GM12878 (cell line): ENCODE results near the gene NHEJ1. TPM values are rescaled to one million over a fixed set of nuclear protein-coding genes. Genes with fewer than 3 reads are reported as not detected.

Experiments used
- ATAC-seq: fragments of 200-7000 bp; cut with Tn5 transposase; 3 replicates; pipeline ENCODE4 v1.9.1; 2020; ENCODE audit warnings: mild to moderate bottlenecking, moderate library complexity
- BruUV-seq: library from RNA; stranded (reverse); fragments of 400-500 nt; replicated peaks from 2 replicates; lab custom pipeline; 2021; lab: Mats Ljungman, UMichigan
- CTCF ChIA-PET: fragments of 300-600 bp; sonication (Branson Sonifier 250); formaldehyde crosslinking; extraction: SDS; loops from one replicate; lab custom pipeline; 2021; ENCODE audit warnings: inconsistent platforms; lab: Yijun Ruan, JAX
- POLR2A ChIA-PET: fragments of 350-600 bp; formaldehyde crosslinking; extraction: SDS; loops from one replicate; lab custom pipeline; 2021; ENCODE audit warnings: inconsistent platforms; lab: Charles Lee
- RAD21 ChIA-PET: fragments of 300-600 bp; sonication (Branson Sonifier 250); formaldehyde crosslinking; loops from one replicate; lab custom pipeline; 2023; ENCODE audit warnings: antibody characterized with exemption; ENCODE audit not compliant: unreplicated experiment; lab: Charles Lee
- SMC1A ChIA-PET: fragments of 300-600 bp; sonication (Branson Sonifier 250); formaldehyde crosslinking; loops from one replicate; lab custom pipeline; 2023; ENCODE audit not compliant: unreplicated experiment, uncharacterized antibody; lab: Charles Lee
- DNase-seq: peaks from one replicate; pipeline ENCODE4 v3.0.0-alpha.2; 2011; ENCODE audit warnings: low read depth, low spot score
- FAIRE-seq: peaks from 3 replicates; lab custom pipeline; 2011; peaks lifted over from hg19 to GRCh38; lab: Jason Lieb, UNC
- H2AFZ ChIP-seq: 2 replicates; pipeline ENCODE4 v1.6.0; 2011; ENCODE audit warnings: low read depth, low read length, control low read depth; ENCODE audit not compliant: control insufficient read depth
- H3K27ac ChIP-seq: 2 replicates; pipeline ENCODE4 v1.5.1; 2011; ENCODE audit warnings: control low read depth; ENCODE audit not compliant: control insufficient read depth, insufficient read depth
- H3K27me3 ChIP-seq, 2 experiments: replicated peaks in 1 of 2; 2 replicates each; pipeline versions ENCODE4 v1.6.0 to v1.6.1; 2011; ENCODE audit warnings: low read length in 1 of 2; ENCODE audit not compliant: control insufficient read depth in 2 of 2, insufficient read depth in 2 of 2
- H3K36me3 ChIP-seq, 2 experiments: 2 replicates each; pipeline ENCODE4 v1.5.1; 2011; ENCODE audit warnings: low read length in 1 of 2; ENCODE audit not compliant: control insufficient read depth in 2 of 2, insufficient read depth in 2 of 2
- H3K4me1 ChIP-seq: 2 replicates; pipeline ENCODE4 v1.6.1; 2011; ENCODE audit warnings: mild to moderate bottlenecking, low read length, moderate library complexity, mixed read lengths; ENCODE audit not compliant: control insufficient read depth, insufficient read depth
- H3K4me2 ChIP-seq: 2 replicates; pipeline ENCODE4 v1.6.0; 2011; ENCODE audit warnings: control low read depth; ENCODE audit not compliant: control insufficient read depth, insufficient read depth
- H3K4me3 ChIP-seq: fragments of 200-600 bp; sonication (generic); 2 replicates; pipeline ENCODE4 v1.5.1; 2016
- H3K79me2 ChIP-seq: 2 replicates; pipeline ENCODE4 v1.6.0; 2011; ENCODE audit warnings: low read length; ENCODE audit not compliant: control insufficient read depth, insufficient read depth
- H3K9ac ChIP-seq: 2 replicates; pipeline ENCODE4 v1.8.0; 2011; ENCODE audit warnings: low read length, control low read depth, mixed read lengths; ENCODE audit not compliant: control insufficient read depth, insufficient read depth
- H3K9me3 ChIP-seq: replicated peaks from 3 replicates; pipeline ENCODE4 v1.5.1; 2011; ENCODE audit warnings: mild to moderate bottlenecking, low read length; ENCODE audit not compliant: control insufficient read depth, insufficient read depth
- H4K20me1 ChIP-seq: 2 replicates; pipeline ENCODE4 v1.6.0; 2011; ENCODE audit not compliant: control insufficient read depth, insufficient read depth
- BCL11A ChIP-seq: IDR thresholded peaks from 2 replicates; pipeline ENCODE4 v1.6.1; 2011; ENCODE audit warnings: low read depth, low read length
- CBFB ChIP-seq: IDR thresholded peaks from 2 replicates; pipeline ENCODE4 v1.6.1; 2016; ENCODE audit warnings: antibody characterized with exemption, low read depth
- CHD1 ChIP-seq: IDR thresholded peaks from 2 replicates; pipeline ENCODE4 v1.6.1; 2012; ENCODE audit warnings: low read depth, low read length, improper control_type of control experiment
- E2F4 ChIP-seq: IDR thresholded peaks from 2 replicates; pipeline ENCODE4 v1.6.1; 2012; ENCODE audit warnings: low read depth, low read length, improper control_type of control experiment
- FOXM1 ChIP-seq: IDR thresholded peaks from 2 replicates; pipeline ENCODE4 v1.6.1; 2012; ENCODE audit warnings: low read depth, mild to moderate bottlenecking, inconsistent platforms, low read length, moderate library complexity
- HSF1 ChIP-seq: fragments of 150-350 bp; IDR thresholded peaks from 2 replicates; pipeline ENCODE4 v1.6.1; 2014; ENCODE audit warnings: mild to moderate bottlenecking, low read depth, low read length
- IKZF1 ChIP-seq: fragments of 450-650 bp; conservative IDR thresholded peaks from 2 replicates; pipeline ENCODE4 v1.6.1; 2017; ENCODE audit warnings: antibody characterized with exemption, mild to moderate bottlenecking
- KLF5 ChIP-seq: fragments of 450-650 bp; IDR thresholded peaks from 2 replicates; pipeline ENCODE4 v1.6.1; 2014; ENCODE audit warnings: mild to moderate bottlenecking; ENCODE audit not compliant: partially characterized antibody
- MLLT1 ChIP-seq: fragments of 450-650 bp; IDR thresholded peaks from 2 replicates; pipeline ENCODE4 v1.6.1; 2016; ENCODE audit warnings: mild to moderate bottlenecking
- NFYA ChIP-seq: IDR thresholded peaks from 2 replicates; pipeline ENCODE4 v1.6.1; 2011; ENCODE audit warnings: low read depth, mild to moderate bottlenecking, low read length, improper control_type of control experiment, borderline replicate concordance
- NR2F1 ChIP-seq: fragments of 450-650 bp; conservative IDR thresholded peaks from 2 replicates; pipeline ENCODE4 v1.6.1; 2017; ENCODE audit warnings: mild to moderate bottlenecking
- ZNF687 ChIP-seq: fragments of 450-650 bp; IDR thresholded peaks from 2 replicates; pipeline ENCODE4 v1.6.1; 2017; ENCODE audit warnings: mild to moderate bottlenecking, moderate library complexity
- WGBS: methylation state at CpG from one replicate; pipeline ENCODE4 v1.1.6; 2016; ENCODE audit warnings: low lambda C conversion rate; ENCODE audit not compliant: insufficient replicate concordance, insufficient coverage; ENCODE audit errors: missing lambda C conversion rate; 5-methylcytosine and 5-hydroxymethylcytosine counted together
- in situ Hi-C: fragments of 300-500 bp; cut with MboI; formaldehyde crosslinking; loops from 9 replicates; pipeline ENCODE4 v1.14.3; 2018; ENCODE audit warnings: mixed read lengths
- intact Hi-C: fragments of 100-400 bp; cut with micrococcal nuclease; formaldehyde crosslinking; loops from one replicate; pipeline ENCODE4 v1.14.2; 2022; ENCODE audit not compliant: unreplicated experiment
- polyA plus RNA-seq, 11 experiments: library from polyadenylated mRNA; depleted of rRNA in 4 of 11; unstranded in 6 of 11; stranded (reverse) in 5 of 11; fragments of >200 nt; fragmentation: Nextera tagmentation in 4 of 11; fragmentation: Illumina TruSeq in 1 of 11; extraction: Ambion mirVana in 4 of 11; extraction: Trizol in 1 of 11; gene quantifications; 1 replicate in 1 of 11; 2 replicates in 10 of 11; pipeline versions ENCODE4 v1.2.1 to v1.2.3, GENCODE V29; 2011 to 2016; ENCODE audit warnings: inconsistent platforms in 2 of 11, missing spikeins in 2 of 11, low read depth in 1 of 11
- total RNA-seq, 4 experiments: library from RNA; depleted of rRNA in 3 of 4; stranded (reverse); fragments of >200 nt in 3 of 4; fragmentation: Illumina TruSeq in 1 of 4; extraction: Trizol in 1 of 4; gene quantifications; 2 replicates each; pipeline versions ENCODE4 v1.2.1 to v1.2.3, GENCODE V29; 2013 to 2021
- TF ChIP-seq, protein P1 (sequence below): fragments of 450-650 bp; IDR thresholded peaks from 2 replicates; pipeline ENCODE4 v1.6.1; 2016; ENCODE audit warnings: mild to moderate bottlenecking

NHEJ1 gene
- total and polyA plus RNA-seq, 10 of the 15 experiments (the other 5 are each of a cell fraction or from before 2014, with no cell fraction given) = 11.8 to 20.2 (median 17.0) TPM

DNA sequence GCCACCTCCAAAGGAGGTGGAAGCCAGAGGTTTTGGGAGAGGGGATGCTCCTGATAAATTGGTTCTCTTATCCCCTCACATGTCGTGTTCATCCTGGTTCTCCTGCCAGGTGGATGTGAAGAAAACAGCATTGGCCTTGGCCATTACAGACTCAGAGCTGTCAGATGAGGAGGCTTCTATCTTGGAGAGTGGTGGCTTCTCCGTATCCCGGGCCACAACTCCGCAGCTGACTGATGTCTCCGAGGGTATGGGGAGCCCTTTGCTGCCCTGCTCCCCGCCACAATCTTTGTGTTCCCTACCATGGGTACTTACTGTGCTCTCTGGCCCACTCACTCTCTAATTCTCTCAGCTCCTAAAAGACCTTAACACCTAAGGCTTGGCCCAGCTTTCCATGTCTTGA lies 20.9 kb upstream of the NHEJ1 start:
- H3K9me3 ChIP-seq = no peaks in the 10 kb centered on the region
- BruUV-seq = no TSS peak
- ChIA-PET CTCF (interaction anchor here (0.7 to 2.0 kb wide), 6 partner anchors 10 to 113 kb away, joined by 3 to 4 read pairs (median 4); no protein-coding TSS in a partner anchor), SMC1A (interaction anchor here (0.9 to 1.5 kb wide), 2 partner anchors 12 to 95 kb away, joined by 3 read pairs; no protein-coding TSS in a partner anchor), RAD21 (no interaction called here), POLR2A (interaction anchor here (0.9 to 2.5 kb wide), 5 partner anchors 11 to 118 kb away, joined by 4 to 8 read pairs (median 5); partner anchors contain the start of gene ZFAND2B)
- no peak overlapping the region for H3K4me3 ChIP-seq
- whole genome bisulfite sequencing = 94% methylated on average over 6 of the region's 6 CpGs
- no peak overlapping the region for H3K27ac ChIP-seq
- no peak for DNase-seq
- in situ Hi-C loops (no loop called here), intact Hi-C loops (no loop called here)
- H3K79me2 ChIP-seq = peaks cover 20% of the 10 kb centered on the region
- ATAC-seq = no peak
- no peak for FAIRE-seq
- H2AFZ ChIP-seq = no peak overlapping the region
- no peak overlapping the region for H3K4me2 ChIP-seq
- H3K9ac ChIP-seq = no peak overlapping the region
- peaks cover 6 to 10% of the 10 kb centered on the region in 2 experiments; a peak in 3 of 4 replicates for H3K36me3 ChIP-seq
- no peaks in the 10 kb centered on the region for H3K27me3 ChIP-seq
- no peaks in the 10 kb centered on the region for H4K20me1 ChIP-seq
- peaks cover 10% of the 10 kb centered on the region for H3K4me1 ChIP-seq
- TF ChIP-seq CHD1 (no peak), E2F4 (no peak), MLLT1 (no peak), KLF5 (no peak), FOXM1 (no peak), HSF1 (no peak), CBFB (no peak), BCL11A (no peak), ZNF687 (no peak), NR2F1 (no peak), NFYA (no peak), IKZF1 (no peak)
- TF ChIP-seq, protein P1, sequence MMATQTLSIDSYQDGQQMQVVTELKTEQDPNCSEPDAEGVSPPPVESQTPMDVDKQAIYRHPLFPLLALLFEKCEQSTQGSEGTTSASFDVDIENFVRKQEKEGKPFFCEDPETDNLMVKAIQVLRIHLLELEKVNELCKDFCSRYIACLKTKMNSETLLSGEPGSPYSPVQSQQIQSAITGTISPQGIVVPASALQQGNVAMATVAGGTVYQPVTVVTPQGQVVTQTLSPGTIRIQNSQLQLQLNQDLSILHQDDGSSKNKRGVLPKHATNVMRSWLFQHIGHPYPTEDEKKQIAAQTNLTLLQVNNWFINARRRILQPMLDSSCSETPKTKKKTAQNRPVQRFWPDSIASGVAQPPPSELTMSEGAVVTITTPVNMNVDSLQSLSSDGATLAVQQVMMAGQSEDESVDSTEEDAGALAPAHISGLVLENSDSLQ = no peak
